ENCODE measurements around the gene CCDC85C. TPM values are rescaled to one million over a fixed set of nuclear protein-coding genes. Genes with fewer than 3 reads are reported as not detected.

The CCDC85C gene
- total RNA-seq, 1 donor from 2014 or later = 7.0 TPM

DNA sequence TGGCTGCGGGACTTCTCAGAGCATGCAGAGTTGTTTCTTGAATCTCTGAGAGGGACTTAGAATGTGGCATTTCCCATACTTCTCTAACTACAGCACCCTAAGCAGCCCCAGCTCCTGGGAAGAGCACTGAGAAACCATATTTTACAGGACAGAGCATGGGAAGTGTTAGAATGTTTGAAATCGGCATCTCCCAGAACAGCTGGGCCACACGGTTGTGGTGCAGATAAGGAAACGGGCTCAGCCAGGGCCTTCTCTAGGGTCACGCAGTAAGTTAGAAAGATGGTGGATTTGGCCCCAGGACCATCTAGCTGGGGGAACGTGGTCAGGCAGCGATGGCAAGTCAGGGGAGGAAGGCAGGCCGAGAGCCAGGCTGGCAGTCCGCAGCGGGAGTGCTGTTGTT lies 30.4 kb upstream of the CCDC85C start:
- H3K27me3 Mint-ChIP-seq (ENCODE audit: low read depth) = peaks cover 10% of the 10 kb centered on the region
- TF ChIP-seq, protein P1, sequence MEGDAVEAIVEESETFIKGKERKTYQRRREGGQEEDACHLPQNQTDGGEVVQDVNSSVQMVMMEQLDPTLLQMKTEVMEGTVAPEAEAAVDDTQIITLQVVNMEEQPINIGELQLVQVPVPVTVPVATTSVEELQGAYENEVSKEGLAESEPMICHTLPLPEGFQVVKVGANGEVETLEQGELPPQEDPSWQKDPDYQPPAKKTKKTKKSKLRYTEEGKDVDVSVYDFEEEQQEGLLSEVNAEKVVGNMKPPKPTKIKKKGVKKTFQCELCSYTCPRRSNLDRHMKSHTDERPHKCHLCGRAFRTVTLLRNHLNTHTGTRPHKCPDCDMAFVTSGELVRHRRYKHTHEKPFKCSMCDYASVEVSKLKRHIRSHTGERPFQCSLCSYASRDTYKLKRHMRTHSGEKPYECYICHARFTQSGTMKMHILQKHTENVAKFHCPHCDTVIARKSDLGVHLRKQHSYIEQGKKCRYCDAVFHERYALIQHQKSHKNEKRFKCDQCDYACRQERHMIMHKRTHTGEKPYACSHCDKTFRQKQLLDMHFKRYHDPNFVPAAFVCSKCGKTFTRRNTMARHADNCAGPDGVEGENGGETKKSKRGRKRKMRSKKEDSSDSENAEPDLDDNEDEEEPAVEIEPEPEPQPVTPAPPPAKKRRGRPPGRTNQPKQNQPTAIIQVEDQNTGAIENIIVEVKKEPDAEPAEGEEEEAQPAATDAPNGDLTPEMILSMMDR (IDR thresholded peaks at IDR 0.05) = no peak
- H3K4me1 Mint-ChIP-seq (ENCODE audit: low read depth) = no peaks in the 10 kb centered on the region
- no peaks in the 10 kb centered on the region for H3K9me3 Mint-ChIP-seq (ENCODE audit: low read depth)
- no peaks in the 10 kb centered on the region for H3K36me3 Mint-ChIP-seq (ENCODE audit: low read depth)
- DNase-seq (ENCODE audit: low spot score) = no peak
- H3K4me3 Mint-ChIP-seq (ENCODE audit: unreplicated experiment) = no peak overlapping the region
- H3K27ac Mint-ChIP-seq (ENCODE audit: unreplicated experiment) = no peak overlapping the region

DNA sequence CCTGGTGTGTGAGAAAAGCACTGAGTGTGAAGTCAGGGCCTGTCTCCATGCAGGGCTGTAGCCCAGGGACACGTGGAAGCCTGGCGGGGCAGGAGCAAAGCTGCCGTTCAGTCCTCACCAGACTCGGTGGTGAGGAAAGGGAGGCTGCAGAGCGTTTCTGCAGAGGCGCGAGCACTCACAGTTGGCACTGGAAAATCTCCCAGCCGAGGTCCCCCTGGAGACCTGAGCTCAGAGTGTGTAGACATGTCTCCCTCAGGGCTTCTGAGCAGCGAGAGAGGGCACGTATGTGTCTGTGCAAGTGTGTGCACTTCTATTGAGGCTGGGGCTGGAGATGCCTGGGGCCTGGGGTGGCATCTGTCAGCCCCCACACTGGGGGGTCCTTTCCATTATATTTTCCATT lies 29.9 kb upstream of the CCDC85C start:
- peaks cover 2% of the 10 kb centered on the region for H3K4me1 Mint-ChIP-seq (ENCODE audit: low read depth)
- H3K9me3 Mint-ChIP-seq (ENCODE audit: low read depth) = no peaks in the 10 kb centered on the region
- no peak overlapping the region for H3K4me3 Mint-ChIP-seq (ENCODE audit: unreplicated experiment)
- TF ChIP-seq, protein P1 (IDR thresholded peaks at IDR 0.05) = no peak
- DNase-seq (ENCODE audit: low spot score) = no peak
- no peaks in the 10 kb centered on the region for H3K36me3 Mint-ChIP-seq (ENCODE audit: low read depth)
- H3K27ac Mint-ChIP-seq (ENCODE audit: unreplicated experiment) = no peak overlapping the region
- H3K27me3 Mint-ChIP-seq (ENCODE audit: low read depth) = peaks cover 10% of the 10 kb centered on the region

DNA sequence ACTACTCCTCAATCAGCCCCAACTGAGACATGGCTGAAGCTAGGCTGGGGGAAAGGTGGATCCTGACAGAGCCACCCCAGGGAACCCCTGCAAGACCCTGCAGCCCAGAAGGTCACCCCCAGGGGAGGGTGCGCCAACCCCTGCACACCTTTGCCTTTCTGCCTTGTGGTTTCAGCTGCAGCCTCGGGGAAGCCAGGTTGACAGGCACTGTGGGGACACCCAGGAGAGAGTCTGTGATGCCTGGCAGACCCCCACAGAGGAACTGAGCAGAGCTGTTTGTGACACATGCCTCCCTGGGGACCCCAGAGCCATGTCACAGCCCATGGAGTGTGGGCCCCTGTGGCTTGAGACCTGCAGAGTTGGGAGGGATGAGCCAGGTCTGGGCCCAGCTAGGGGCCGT lies 29.1 kb upstream of the CCDC85C start:
- H3K27ac Mint-ChIP-seq (ENCODE audit: unreplicated experiment) = no peak overlapping the region
- no peak overlapping the region for H3K4me3 Mint-ChIP-seq (ENCODE audit: unreplicated experiment)
- peaks cover 10% of the 10 kb centered on the region for H3K27me3 Mint-ChIP-seq (ENCODE audit: low read depth)
- H3K4me1 Mint-ChIP-seq (ENCODE audit: low read depth) = peaks cover 2% of the 10 kb centered on the region
- no peaks in the 10 kb centered on the region for H3K36me3 Mint-ChIP-seq (ENCODE audit: low read depth)
- TF ChIP-seq, protein P1 (IDR thresholded peaks at IDR 0.05) = no peak
- DNase-seq (ENCODE audit: low spot score) = no peak
- no peaks in the 10 kb centered on the region for H3K9me3 Mint-ChIP-seq (ENCODE audit: low read depth)

DNA sequence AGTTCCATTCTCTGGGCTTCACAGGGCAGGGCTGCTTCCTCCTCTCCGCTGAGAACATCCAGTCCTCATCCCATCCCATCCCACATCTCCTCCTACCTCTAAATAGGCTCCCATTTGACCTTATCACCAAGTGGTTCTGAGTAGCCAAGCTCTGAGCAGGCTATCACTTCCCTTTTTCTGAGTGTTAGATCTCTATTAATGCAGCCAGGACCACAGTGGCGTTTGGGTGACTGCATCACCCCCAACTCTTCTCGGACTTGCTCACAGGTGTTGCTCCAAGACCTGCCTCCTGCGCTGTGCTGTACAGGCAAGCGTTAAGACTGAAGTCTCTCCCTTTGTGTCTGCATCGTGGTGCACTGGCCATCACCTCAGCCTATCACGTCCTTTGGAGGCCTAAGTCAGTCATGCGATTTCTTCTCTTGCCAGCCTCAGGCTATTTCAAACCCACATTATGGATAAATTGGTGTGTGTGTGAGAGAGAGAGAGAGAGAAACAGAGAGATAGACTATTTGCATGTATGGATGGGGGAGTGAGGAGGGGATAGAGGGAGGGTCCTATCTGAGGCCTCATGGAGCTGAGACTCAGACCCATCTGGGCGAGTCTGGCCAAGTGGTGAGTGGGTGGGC lies 28.5 kb upstream of the CCDC85C start:
- TF ChIP-seq, protein P1 (IDR thresholded peaks at IDR 0.05) = no peak
- DNase-seq (ENCODE audit: low spot score) = no peak
- Mint-ChIP-seq H3K27me3 (ENCODE audit: low read depth) (peaks cover 10% of the 10 kb centered on the region), H3K9me3 (ENCODE audit: low read depth) (no peaks in the 10 kb centered on the region), H3K36me3 (ENCODE audit: low read depth) (no peaks in the 10 kb centered on the region), H3K27ac (ENCODE audit: unreplicated experiment) (no peak overlapping the region), H3K4me1 (ENCODE audit: low read depth) (peaks cover 2% of the 10 kb centered on the region), H3K4me3 (ENCODE audit: unreplicated experiment) (no peak overlapping the region)

DNA sequence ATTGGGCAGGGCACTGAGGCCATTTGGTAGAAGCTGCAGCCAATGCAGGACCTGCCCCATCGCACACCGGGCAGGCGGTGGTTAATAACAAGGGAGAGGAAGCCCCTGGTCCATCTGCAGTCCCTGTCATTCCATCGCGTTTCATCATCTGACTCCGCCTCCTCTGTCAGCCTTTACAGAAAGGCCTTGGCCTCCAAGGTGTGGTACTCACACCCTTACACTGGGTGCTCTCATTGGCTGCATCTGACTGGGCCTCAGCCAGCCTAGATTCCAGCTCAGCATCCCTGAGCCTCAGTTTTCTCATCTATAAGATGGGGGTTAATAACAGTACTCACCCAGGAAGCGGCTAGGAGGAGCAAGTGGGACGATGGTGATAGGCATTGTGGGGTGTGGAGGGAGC lies 26.2 kb upstream of the CCDC85C start:
- DNase-seq (ENCODE audit: low spot score) = no peak
- no peak overlapping the region for H3K27ac Mint-ChIP-seq (ENCODE audit: unreplicated experiment)
- H3K4me3 Mint-ChIP-seq (ENCODE audit: unreplicated experiment) = no peak overlapping the region
- peaks cover 2% of the 10 kb centered on the region for H3K4me1 Mint-ChIP-seq (ENCODE audit: low read depth)
- H3K36me3 Mint-ChIP-seq (ENCODE audit: low read depth) = no peaks in the 10 kb centered on the region
- H3K27me3 Mint-ChIP-seq (ENCODE audit: low read depth) = peaks cover 10% of the 10 kb centered on the region
- TF ChIP-seq, protein P1 (IDR thresholded peaks at IDR 0.05) = no peak
- no peaks in the 10 kb centered on the region for H3K9me3 Mint-ChIP-seq (ENCODE audit: low read depth)

Measured in chondrocyte (in vitro differentiated cells).